ENCODE results near the gene BPNT1.

DNA sequence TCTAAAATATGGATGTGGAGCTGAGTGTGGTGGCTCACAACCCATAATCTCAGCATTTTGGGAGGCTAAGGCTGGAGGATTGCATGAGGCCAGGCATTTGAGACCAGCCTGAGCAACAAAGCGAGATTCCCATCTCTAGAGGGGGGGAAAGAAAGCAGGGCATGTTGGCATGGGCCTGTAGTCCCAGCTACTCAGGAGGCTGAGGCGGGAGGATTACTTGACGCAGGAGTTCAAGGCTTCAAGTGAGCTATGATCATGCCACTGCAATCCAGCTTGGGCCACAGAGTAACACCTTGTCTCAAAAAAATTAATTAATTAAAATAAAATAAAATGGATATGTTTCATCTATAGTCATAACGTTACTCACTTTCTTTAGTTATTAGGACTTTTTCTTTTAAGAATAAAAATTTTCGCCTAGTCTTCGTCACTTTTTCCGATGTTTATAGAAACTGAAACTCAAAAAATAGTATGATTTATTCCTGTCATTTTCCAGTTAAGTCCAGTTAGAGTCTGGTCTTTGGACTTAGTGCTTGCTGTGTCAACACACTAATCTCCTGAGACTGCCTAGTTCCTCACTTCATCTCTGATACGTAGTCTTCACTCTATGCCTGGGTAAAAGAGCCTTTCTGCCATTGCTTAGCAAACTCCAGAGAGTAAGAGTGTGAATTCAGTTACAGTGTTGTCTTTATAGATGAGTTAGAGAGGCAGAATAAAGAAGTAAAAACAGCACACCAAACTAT, 32.4 kb upstream of the BPNT1 start:
- TF ChIP-seq, protein P1, sequence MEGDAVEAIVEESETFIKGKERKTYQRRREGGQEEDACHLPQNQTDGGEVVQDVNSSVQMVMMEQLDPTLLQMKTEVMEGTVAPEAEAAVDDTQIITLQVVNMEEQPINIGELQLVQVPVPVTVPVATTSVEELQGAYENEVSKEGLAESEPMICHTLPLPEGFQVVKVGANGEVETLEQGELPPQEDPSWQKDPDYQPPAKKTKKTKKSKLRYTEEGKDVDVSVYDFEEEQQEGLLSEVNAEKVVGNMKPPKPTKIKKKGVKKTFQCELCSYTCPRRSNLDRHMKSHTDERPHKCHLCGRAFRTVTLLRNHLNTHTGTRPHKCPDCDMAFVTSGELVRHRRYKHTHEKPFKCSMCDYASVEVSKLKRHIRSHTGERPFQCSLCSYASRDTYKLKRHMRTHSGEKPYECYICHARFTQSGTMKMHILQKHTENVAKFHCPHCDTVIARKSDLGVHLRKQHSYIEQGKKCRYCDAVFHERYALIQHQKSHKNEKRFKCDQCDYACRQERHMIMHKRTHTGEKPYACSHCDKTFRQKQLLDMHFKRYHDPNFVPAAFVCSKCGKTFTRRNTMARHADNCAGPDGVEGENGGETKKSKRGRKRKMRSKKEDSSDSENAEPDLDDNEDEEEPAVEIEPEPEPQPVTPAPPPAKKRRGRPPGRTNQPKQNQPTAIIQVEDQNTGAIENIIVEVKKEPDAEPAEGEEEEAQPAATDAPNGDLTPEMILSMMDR (IDR thresholded peaks at IDR 0.05), result no peak
- no peak for TF ChIP-seq ZFX (IDR thresholded peaks at IDR 0.05; ENCODE audit: borderline replicate concordance)

Data from 22Rv1 (cell line).